Lower lobe of right lung (tissue), 2 donors: Measurements from ENCODE around the gene ZDHHC11. TPM values are rescaled to one million over a fixed set of nuclear protein-coding genes. Genes with fewer than 3 reads are reported as not detected.

Experiments used
- ATAC-seq, 2 donors: fragments of 200-7000 bp; cut with Tn5 transposase; one replicate each; pipeline ENCODE4 v1.9.1; 2020 to 2022; ENCODE audit warnings: mild to moderate bottlenecking in 2 of 2, moderate library complexity in 2 of 2
- DNase-seq: peaks from one replicate; pipeline ENCODE4 v3.0.0-alpha.2; 2020
- H3K27ac ChIP-seq: fragments of 200-600 bp; one replicate; pipeline ENCODE4 v1.8.0; 2022
- H3K27me3 ChIP-seq: fragments of 200-600 bp; one replicate; pipeline ENCODE4 v1.8.0; 2022; ENCODE audit warnings: low read depth
- H3K36me3 ChIP-seq: fragments of 200-600 bp; one replicate; pipeline ENCODE4 v1.8.0; 2022; ENCODE audit warnings: mild to moderate bottlenecking
- H3K4me1 ChIP-seq: fragments of 200-600 bp; one replicate; pipeline ENCODE4 v1.8.0; 2022
- H3K4me3 ChIP-seq: fragments of 200-600 bp; one replicate; pipeline ENCODE4 v1.8.0; 2022; ENCODE audit warnings: mild to moderate bottlenecking
- H3K9me3 ChIP-seq: fragments of 200-600 bp; one replicate; pipeline ENCODE4 v1.8.0; 2022
- intact Hi-C: fragments of 100-400 bp; cut with DNase I; formaldehyde crosslinking; loops from one replicate; pipeline ENCODE4 v1.11.0; 2022
- total RNA-seq: library from RNA; stranded (reverse); fragmentation: NEBNext Ultra II Directional; extraction: Animal tissue kit (Norgen Biotek cat#: 25700); gene quantifications from one replicate; pipeline ENCODE4 v1.2.1, GENCODE V29; 2021
- TF ChIP-seq, protein P1 (sequence below): fragments of 200-600 bp; IDR thresholded peaks from one replicate; pipeline ENCODE4 v1.8.0; 2022; ENCODE audit warnings: antibody characterized with exemption, mild to moderate bottlenecking
- donor health status: DM: no; HTN: yes; CAD: no; lungs with severe emphysema.

Gene ZDHHC11
- total RNA-seq, 1 donor from 2014 or later = 28.7 TPM

- peak overlapping the region; percentile 85 for H3K4me3 ChIP-seq
- no peaks in the 10 kb centered on the region for H3K9me3 ChIP-seq
- intact Hi-C loops = no loop called here
- peaks cover 52% of the 10 kb centered on the region for H3K36me3 ChIP-seq
- ATAC-seq (no peak), DNase-seq (no peak)
- TF ChIP-seq, protein P1, sequence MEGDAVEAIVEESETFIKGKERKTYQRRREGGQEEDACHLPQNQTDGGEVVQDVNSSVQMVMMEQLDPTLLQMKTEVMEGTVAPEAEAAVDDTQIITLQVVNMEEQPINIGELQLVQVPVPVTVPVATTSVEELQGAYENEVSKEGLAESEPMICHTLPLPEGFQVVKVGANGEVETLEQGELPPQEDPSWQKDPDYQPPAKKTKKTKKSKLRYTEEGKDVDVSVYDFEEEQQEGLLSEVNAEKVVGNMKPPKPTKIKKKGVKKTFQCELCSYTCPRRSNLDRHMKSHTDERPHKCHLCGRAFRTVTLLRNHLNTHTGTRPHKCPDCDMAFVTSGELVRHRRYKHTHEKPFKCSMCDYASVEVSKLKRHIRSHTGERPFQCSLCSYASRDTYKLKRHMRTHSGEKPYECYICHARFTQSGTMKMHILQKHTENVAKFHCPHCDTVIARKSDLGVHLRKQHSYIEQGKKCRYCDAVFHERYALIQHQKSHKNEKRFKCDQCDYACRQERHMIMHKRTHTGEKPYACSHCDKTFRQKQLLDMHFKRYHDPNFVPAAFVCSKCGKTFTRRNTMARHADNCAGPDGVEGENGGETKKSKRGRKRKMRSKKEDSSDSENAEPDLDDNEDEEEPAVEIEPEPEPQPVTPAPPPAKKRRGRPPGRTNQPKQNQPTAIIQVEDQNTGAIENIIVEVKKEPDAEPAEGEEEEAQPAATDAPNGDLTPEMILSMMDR = no peak
- no peaks in the 10 kb centered on the region for H3K27me3 ChIP-seq
- peak overlapping the region; percentile 93 for H3K27ac ChIP-seq
- peaks cover 24% of the 10 kb centered on the region for H3K4me1 ChIP-seq
These were observed 40.5 kb upstream of the ZDHHC11 start for GRCh38 chr5:891117-891836.

DNA sequence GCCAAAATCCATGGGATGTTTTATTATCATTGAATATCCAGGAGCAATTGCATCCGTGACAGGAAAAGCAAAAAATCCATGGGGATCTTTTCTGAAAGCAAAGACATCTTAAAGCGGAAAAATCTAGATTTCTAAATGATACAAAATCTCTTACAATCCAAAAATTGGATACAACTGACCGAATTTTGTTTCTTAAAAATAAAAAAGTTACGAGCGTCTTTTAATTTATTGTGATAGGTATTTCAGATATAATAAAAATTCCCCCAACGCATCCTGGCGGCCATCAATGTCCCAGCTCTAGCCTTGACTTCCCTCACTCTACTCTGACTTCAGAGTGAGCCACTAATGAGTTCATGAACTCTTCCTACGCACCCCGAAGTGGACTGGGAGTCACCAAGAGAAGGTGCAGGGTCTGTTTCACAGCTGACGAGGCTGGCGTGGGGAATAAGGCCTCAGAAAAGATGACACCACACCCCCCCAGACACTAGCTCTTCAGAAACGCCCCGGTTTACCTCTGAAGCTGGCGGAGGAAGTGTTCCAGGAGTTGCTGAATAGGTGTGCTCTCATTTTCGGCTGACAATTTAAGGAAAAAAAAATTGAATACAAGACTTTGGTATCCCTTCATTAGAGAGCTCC, 38.4 kb upstream of the ZDHHC11 start:
- intact Hi-C loops = no loop called here
- ATAC-seq (no peak), DNase-seq (no peak)
- H3K27me3 ChIP-seq = no peaks in the 10 kb centered on the region
- TF ChIP-seq, protein P1 = no peak
- peaks cover 72% of the 10 kb centered on the region for H3K36me3 ChIP-seq
- no peak overlapping the region for H3K27ac ChIP-seq
- no peak overlapping the region for H3K4me3 ChIP-seq
- no peaks in the 10 kb centered on the region for H3K9me3 ChIP-seq
- H3K4me1 ChIP-seq = peaks cover 24% of the 10 kb centered on the region

DNA sequence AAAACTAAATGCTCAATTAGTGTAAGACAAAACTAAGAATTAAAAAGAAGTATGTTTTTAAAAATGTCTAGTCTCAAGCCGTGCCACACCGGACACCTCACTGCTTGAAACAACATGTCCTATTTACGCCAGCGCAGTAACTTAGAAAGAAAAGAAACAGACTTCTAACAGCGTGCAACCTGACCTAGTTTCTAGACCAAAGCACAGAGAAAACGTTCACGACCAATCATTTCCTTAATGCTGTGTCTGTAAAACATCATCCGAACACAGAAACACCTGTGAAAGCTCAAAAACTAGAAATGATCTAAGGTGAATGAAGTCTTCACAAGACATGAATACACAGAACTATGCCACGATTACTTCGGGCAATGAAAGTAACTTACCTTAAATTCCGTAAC, 37.9 kb upstream of the ZDHHC11 start:
- Histone ChIP-seq H3K4me1 (peaks cover 24% of the 10 kb centered on the region), H3K27me3 (no peaks in the 10 kb centered on the region), H3K36me3 (peaks cover 78% of the 10 kb centered on the region), H3K4me3 (no peak overlapping the region), H3K9me3 (no peaks in the 10 kb centered on the region), H3K27ac (no peak overlapping the region)
- intact Hi-C loops = no loop called here
- ATAC-seq (no peak), DNase-seq (no peak)
- TF ChIP-seq, protein P1 = no peak

GRCh38 chr5:887947-888637, 37.3 kb upstream of the ZDHHC11 start:
- intact Hi-C loops = no loop called here
- TF ChIP-seq, protein P1 = no peak
- Histone ChIP-seq H3K9me3 (no peaks in the 10 kb centered on the region), H3K4me3 (no peak overlapping the region), H3K27ac (no peak overlapping the region), H3K27me3 (no peaks in the 10 kb centered on the region), H3K36me3 (peaks cover 83% of the 10 kb centered on the region), H3K4me1 (peaks cover 19% of the 10 kb centered on the region)
- no peak for ATAC-seq
- DNase-seq = no peak

- intact Hi-C loops = no loop called here
- Histone ChIP-seq H3K36me3 (peaks cover 90% of the 10 kb centered on the region), H3K27ac (no peak overlapping the region), H3K9me3 (no peaks in the 10 kb centered on the region), H3K4me3 (no peak overlapping the region), H3K4me1 (peaks cover 16% of the 10 kb centered on the region), H3K27me3 (no peaks in the 10 kb centered on the region)
- ATAC-seq (no peak), DNase-seq (no peak)
- TF ChIP-seq, protein P1 = no peak
These were observed 36.0 kb upstream of the ZDHHC11 start for GRCh38 chr5:886716-887325.
